ENCODE results near the gene ITK.

Gene ITK

DNA sequence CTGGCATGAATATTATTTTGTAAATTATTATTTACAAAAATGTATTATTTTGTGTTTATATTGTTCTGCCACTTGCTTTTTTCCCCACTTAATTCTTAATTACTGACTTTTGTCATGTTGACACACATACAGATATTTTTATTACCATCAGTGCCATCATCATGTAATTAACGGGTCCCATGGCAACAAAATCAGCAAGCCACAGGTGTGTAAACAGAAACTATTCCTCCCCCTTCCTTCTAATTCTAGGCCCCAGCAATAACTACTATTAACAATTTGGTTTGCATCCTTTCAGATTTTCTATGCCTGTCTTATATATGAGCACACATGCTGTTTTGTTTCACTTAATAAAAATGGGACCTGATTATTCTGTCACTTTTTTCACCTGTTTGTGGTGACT, 114.6 kb downstream of the ITK start:
- TF ChIP-seq, protein P1, sequence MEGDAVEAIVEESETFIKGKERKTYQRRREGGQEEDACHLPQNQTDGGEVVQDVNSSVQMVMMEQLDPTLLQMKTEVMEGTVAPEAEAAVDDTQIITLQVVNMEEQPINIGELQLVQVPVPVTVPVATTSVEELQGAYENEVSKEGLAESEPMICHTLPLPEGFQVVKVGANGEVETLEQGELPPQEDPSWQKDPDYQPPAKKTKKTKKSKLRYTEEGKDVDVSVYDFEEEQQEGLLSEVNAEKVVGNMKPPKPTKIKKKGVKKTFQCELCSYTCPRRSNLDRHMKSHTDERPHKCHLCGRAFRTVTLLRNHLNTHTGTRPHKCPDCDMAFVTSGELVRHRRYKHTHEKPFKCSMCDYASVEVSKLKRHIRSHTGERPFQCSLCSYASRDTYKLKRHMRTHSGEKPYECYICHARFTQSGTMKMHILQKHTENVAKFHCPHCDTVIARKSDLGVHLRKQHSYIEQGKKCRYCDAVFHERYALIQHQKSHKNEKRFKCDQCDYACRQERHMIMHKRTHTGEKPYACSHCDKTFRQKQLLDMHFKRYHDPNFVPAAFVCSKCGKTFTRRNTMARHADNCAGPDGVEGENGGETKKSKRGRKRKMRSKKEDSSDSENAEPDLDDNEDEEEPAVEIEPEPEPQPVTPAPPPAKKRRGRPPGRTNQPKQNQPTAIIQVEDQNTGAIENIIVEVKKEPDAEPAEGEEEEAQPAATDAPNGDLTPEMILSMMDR (IDR thresholded peaks at IDR 0.05; ENCODE audit: insufficient read depth, low read depth, low read length, missing control alignments): no peak
- no peak overlapping the region for H3K4me3 ChIP-seq (ENCODE audit: low read length)
- DNase-seq (ENCODE audit: low read depth): no peak

DNA sequence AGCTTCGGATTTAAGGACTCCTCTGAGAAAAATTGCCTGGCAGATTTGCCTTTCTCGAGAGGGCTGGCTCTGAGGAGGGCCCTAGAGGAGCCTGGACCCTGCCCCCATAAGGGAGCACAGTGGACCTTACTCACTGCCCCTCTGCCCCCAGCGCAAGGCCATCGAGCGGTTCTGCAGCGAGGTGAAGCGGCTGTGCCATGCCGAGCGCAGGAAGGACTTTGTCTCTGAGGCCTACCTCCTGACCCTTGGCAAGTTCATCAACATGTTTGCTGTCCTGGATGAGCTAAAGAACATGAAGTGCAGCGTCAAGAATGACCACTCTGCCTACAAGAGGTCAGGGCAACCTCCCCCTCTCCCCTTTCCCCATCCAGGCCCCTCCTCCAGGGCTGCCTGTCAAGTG, 119.9 kb downstream of the ITK start:
- TF ChIP-seq, protein P1 (IDR thresholded peaks at IDR 0.05; ENCODE audit: insufficient read depth, low read depth, low read length, missing control alignments): no peak
- DNase-seq (ENCODE audit: low read depth): no peak
- H3K4me3 ChIP-seq (ENCODE audit: low read length): no peak overlapping the region

DNA sequence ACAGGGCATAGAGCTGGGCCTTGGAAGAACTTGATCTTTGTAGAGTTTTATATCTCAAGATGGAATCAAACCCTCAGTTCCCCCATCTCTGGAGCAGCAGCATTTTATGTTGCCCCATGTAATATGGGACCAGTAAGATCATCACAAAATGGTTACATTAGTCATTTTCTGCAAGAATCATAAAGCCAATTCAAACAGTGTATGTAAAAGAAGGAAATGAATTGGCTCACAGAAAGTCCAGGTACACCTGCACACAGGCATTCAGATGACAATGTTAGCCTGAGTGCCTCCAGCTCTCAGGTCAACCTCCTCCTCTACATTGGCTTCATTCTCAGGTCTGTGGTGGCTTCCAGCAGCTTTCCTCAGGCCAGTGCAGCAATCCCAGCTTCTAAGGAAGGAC, 120.4 kb downstream of the ITK start:
- TF ChIP-seq, protein P1 (IDR thresholded peaks at IDR 0.05; ENCODE audit: insufficient read depth, low read depth, low read length, missing control alignments): no peak
- DNase-seq (ENCODE audit: low read depth): no peak
- no peak overlapping the region for H3K4me3 ChIP-seq (ENCODE audit: low read length)

DNA sequence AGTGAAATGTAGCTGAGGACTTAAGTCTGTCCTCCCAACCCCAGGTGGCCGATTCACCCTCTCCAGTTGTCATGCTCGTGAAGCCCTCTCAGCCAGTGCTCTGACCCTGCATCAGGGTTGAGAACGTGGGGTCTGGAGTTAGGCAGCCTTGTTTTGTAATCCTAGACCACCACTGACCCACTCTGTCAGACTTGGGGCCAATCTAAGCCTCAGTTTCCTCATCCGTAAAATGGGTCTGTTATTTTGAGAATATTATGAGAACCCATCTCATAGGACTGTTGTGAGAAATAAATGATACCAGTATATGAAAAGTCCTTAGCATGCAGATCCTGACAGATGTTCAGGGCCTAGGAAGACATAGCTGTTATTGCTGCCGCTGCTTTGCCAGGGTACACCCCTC, 122.4 kb downstream of the ITK start:
- DNase-seq (ENCODE audit: low read depth): no peak
- TF ChIP-seq, protein P1 (IDR thresholded peaks at IDR 0.05; ENCODE audit: insufficient read depth, low read depth, low read length, missing control alignments): no peak
- no peak overlapping the region for H3K4me3 ChIP-seq (ENCODE audit: low read length)

DNA sequence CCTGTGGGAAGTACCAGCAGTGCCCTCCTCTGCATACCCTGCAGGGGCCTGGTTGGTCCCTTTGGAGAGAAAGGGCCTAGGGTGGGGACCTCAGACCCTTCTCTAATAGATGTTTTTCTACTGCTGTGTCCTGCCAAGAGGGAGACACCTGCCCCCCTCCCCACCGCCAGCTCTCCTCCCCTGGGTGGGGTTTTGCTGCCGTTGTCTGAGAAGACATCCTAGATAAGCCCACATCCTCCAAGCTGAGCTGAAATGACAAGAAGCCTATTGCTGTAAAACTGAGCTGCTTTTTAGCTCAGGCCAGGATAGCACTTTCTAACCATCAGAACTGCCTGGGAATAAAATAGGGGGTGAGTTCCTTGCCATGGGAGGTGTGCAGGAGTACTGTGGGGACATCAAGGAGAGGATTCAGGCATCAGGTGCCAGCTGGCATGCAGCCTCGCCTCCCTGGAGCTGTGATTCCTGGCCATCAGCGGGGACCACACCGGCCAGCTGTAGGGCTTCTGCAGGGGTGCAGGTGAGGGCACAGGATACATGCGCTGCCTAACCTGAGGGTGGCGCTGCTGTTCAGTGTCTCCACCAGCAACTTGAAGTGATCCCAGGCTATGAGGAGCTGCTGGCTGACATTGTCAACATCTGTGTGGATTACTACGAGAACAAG, 123.2 kb downstream of the ITK start:
- DNase-seq (ENCODE audit: low read depth): no peak
- no peak overlapping the region for H3K4me3 ChIP-seq (ENCODE audit: low read length)
- TF ChIP-seq, protein P1 (IDR thresholded peaks at IDR 0.05; ENCODE audit: insufficient read depth, low read depth, low read length, missing control alignments): no peak

Measured in epithelial cell of esophagus (primary cell).